Lower leg skin (tissue), 4 donors: ENCODE data around the gene TRABD2A. TPM values are rescaled to one million over a fixed set of nuclear protein-coding genes. Genes with fewer than 3 reads are reported as not detected.
"Not testable (repeated sequence)": the region's sequence is repeated elsewhere in the genome, so short reads cannot be mapped to it uniquely, and the experiment has no call there.

Experiments used
- DNase-seq, 2 donors: peaks; one replicate each; pipeline ENCODE4 v3.0.0-alpha.2; 2019; ENCODE audit warnings: low spot score in 2 of 2
- H3K4me3 ChIP-seq: fragments of 200-600 bp; sonication (generic); 2 replicates; pipeline ENCODE4 v1.5.1; 2017; ENCODE audit warnings: mild to moderate bottlenecking, low read depth; ENCODE audit not compliant: poor library complexity, severe bottlenecking
- POLR2A ChIP-seq, 2 donors: fragments of 450-650 bp; IDR thresholded peaks; one replicate each; pipeline ENCODE4 v1.6.1; 2016 to 2017; ENCODE audit warnings: antibody characterized with exemption in 2 of 2, mild to moderate bottlenecking in 1 of 2, moderate library complexity in 1 of 2
- WGBS, 2 donors: methylation state at CpG; one replicate each; pipeline ENCODE4 v1.1.5; 2018; 5-methylcytosine and 5-hydroxymethylcytosine counted together
- intact Hi-C: fragments of 100-400 bp; cut with DNase I; formaldehyde crosslinking; loops from one replicate; pipeline ENCODE4 v1.15.0; 2023; ENCODE audit warnings: low total_unique reads
- total RNA-seq, 4 donors: library from RNA; depleted of rRNA; stranded (reverse); fragments of >200 nt; gene quantifications; one replicate each; pipeline ENCODE4 v1.1.0, GENCODE V29; 2016
- TF ChIP-seq, protein P1 (sequence below), 3 donors: fragments of 450-650 bp; IDR thresholded peaks; one replicate each; pipeline ENCODE4 v1.5.1; 2016; ENCODE audit warnings: antibody characterized with exemption in 3 of 3, mild to moderate bottlenecking in 3 of 3, moderate library complexity in 2 of 3

Gene TRABD2A
- total RNA-seq, 4 donors from 2014 or later, result 0.17 to 2.1 (median 1.5) TPM; not detected in 1

- TF ChIP-seq, protein P1, sequence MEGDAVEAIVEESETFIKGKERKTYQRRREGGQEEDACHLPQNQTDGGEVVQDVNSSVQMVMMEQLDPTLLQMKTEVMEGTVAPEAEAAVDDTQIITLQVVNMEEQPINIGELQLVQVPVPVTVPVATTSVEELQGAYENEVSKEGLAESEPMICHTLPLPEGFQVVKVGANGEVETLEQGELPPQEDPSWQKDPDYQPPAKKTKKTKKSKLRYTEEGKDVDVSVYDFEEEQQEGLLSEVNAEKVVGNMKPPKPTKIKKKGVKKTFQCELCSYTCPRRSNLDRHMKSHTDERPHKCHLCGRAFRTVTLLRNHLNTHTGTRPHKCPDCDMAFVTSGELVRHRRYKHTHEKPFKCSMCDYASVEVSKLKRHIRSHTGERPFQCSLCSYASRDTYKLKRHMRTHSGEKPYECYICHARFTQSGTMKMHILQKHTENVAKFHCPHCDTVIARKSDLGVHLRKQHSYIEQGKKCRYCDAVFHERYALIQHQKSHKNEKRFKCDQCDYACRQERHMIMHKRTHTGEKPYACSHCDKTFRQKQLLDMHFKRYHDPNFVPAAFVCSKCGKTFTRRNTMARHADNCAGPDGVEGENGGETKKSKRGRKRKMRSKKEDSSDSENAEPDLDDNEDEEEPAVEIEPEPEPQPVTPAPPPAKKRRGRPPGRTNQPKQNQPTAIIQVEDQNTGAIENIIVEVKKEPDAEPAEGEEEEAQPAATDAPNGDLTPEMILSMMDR (IDR thresholded peaks at IDR 0.05), result no peak
- TF ChIP-seq POLR2A (IDR thresholded peaks at IDR 0.05), result no peak
- no peak for DNase-seq
- 75 to 77% methylated on average over 1 of the region's 1 CpG for WGBS, 2 donors
- H3K4me3 ChIP-seq, result no peak overlapping the region
- intact Hi-C loops, result no loop called here
Measured at GRCh38 chr2:84782717-84783442, 98.0 kb downstream of the TRABD2A start.

GRCh38 chr2:84781942-84782716 is 98.8 kb downstream of the TRABD2A start:
- WGBS, 2 donors, result 30 to 40% methylated on average over 3 of the region's 3 CpGs
- H3K4me3 ChIP-seq, result no peak overlapping the region
- no peak for DNase-seq
- intact Hi-C loops, result no loop called here
- TF ChIP-seq, protein P1 (IDR thresholded peaks at IDR 0.05), result no peak

- intact Hi-C loops, result no loop called here
- no peak for DNase-seq
- H3K4me3 ChIP-seq, result no peak overlapping the region
- 60 to 76% methylated on average over 3 of the region's 3 CpGs for WGBS, 2 donors
- TF ChIP-seq, protein P1 (IDR thresholded peaks at IDR 0.05), result no peak
- TF ChIP-seq POLR2A (IDR thresholded peaks at IDR 0.05), result no peak
Measured at GRCh38 chr2:84779781-84780180, 101.1 kb downstream of the TRABD2A start.

DNA sequence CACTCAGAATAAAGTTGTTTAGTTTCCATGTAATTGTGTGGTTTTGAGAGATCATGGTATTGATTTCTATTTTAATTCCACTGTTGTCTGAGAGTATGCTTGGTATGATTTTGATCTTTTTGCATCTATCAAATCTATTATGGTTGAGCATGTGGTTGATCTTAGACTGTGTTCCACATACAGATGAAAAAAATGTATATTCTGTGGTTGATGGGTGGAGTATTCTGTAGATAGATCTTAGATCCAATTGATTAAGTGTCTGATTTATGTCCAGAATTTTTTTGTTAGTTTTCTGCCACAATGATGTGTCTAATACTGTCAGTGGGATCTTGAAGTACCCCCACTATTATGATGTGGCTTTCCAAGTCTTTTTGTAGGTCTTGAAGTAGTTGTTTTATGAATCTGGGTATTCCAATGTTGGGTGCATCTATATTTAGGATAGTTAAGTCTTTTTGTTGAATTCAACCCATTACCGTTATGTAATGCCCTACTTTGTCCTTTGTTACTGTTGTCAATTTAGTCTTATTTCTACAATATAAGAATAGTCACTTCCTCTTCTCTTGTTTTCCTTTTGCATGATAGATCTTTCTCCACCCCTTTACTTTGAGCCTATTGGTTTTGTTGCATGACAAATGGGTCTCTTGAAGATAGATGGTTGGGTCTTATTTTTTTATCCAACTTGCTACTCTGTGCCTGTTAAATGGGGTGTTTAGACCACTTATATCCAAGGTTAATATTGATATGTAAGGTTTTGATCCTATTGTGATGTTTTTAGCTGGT is 101.8 kb downstream of the TRABD2A start:
- TF ChIP-seq POLR2A (IDR thresholded peaks at IDR 0.05), result no peak
- TF ChIP-seq, protein P1 (IDR thresholded peaks at IDR 0.05), result no peak
- 69 to 83% methylated on average over 1 of the region's 1 CpG for WGBS, 2 donors
- intact Hi-C loops, result no loop called here
- H3K4me3 ChIP-seq, result no peak overlapping the region
- DNase-seq, result no peak

GRCh38 chr2:84776011-84776410 is 104.9 kb downstream of the TRABD2A start:
- no peak overlapping the region for H3K4me3 ChIP-seq
- WGBS, 2 donors, result 69 to 83% methylated on average over 1 of the region's 1 CpG
- TF ChIP-seq, protein P1 (IDR thresholded peaks at IDR 0.05), result no peak
- no peak for TF ChIP-seq POLR2A (IDR thresholded peaks at IDR 0.05)
- DNase-seq, result no peak
- intact Hi-C loops, result no loop called here

DNA sequence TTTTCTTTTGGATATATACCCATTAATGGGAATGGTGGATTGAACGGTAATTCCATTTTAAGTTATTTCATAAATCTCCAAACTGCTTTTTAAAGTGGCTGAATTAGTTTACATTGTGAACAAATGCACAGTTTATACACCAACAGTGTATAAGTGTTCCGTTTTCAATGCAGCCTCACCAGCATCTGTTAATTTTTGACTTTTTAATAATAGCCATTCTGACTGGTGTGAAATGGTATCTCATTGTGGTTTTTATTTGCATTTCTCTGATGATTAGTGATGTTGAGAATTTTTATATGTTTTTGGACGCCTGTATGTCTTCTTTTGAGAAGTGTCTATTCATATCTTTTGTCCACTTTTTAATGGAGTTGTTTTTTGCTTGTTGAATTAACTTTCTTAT is 107.3 kb downstream of the TRABD2A start:
- intact Hi-C loops, DNase-seq, H3K4me3 ChIP-seq: not testable (repeated sequence)
- 44 to 72% methylated on average over 3 of the region's 3 CpGs for WGBS, 2 donors
